Esophagus squamous epithelium (tissue), 5 donors: ENCODE results near the gene COQ6. TPM values are rescaled to one million over a fixed set of nuclear protein-coding genes. Genes with fewer than 3 reads are reported as not detected.

Experiments used
- DNase-seq: peaks from one replicate; lab custom pipeline; 2025; lab: John Stamatoyannopoulos, UW
- H3K27ac ChIP-seq, 4 donors: fragments of 200-600 bp; sonication (generic); one replicate each; pipeline ENCODE4 v1.5.1; 2016 to 2019; ENCODE audit warnings: mild to moderate bottlenecking in 1 of 4
- H3K27me3 ChIP-seq, 4 donors: fragments of 200-600 bp; sonication (generic); 1 replicate in 3 of 4; 2 replicates in 1 of 4; pipeline versions ENCODE4 v1.5.1 to v1.6.0; 2017 to 2021; ENCODE audit warnings: antibody characterized with exemption in 1 of 4
- H3K36me3 ChIP-seq, 3 donors: fragments of 200-600 bp; sonication (generic); one replicate each; pipeline ENCODE4 v1.5.1; 2016 to 2019
- H3K4me1 ChIP-seq, 3 donors: fragments of 200-600 bp; sonication (generic); one replicate each; pipeline ENCODE4 v1.5.1; 2017 to 2019
- H3K4me3 ChIP-seq, 4 donors: fragments of 200-600 bp; sonication (generic); 1 replicate in 3 of 4; 2 replicates in 1 of 4; pipeline ENCODE4 v1.5.1; 2016 to 2019; ENCODE audit warnings: mild to moderate bottlenecking in 2 of 4, moderate library complexity in 1 of 4
- H3K9me3 ChIP-seq, 3 donors: fragments of 200-600 bp; sonication (generic); one replicate each; pipeline ENCODE4 v1.5.1; 2016 to 2019
- POLR2A ChIP-seq, 4 donors: fragments of 450-650 bp; IDR thresholded peaks; one replicate each; pipeline ENCODE4 v1.6.1; 2017; ENCODE audit warnings: antibody characterized with exemption in 4 of 4, mild to moderate bottlenecking in 4 of 4, moderate library complexity in 3 of 4
- WGBS, 2 donors: methylation state at CpG; one replicate each; pipeline ENCODE4 v1.1.5; 2018; 5-methylcytosine and 5-hydroxymethylcytosine counted together
- intact Hi-C: fragments of 100-400 bp; cut with DNase I; formaldehyde crosslinking; loops from one replicate; pipeline ENCODE4 v1.15.0; 2022
- total RNA-seq, 4 donors: library from RNA; depleted of rRNA; stranded (reverse); fragments of >200 nt; gene quantifications; one replicate each; pipeline ENCODE4 v1.1.0, GENCODE V29; 2016
- TF ChIP-seq, protein P1 (sequence below), 6 experiments: fragments of 450-650 bp in 4 of 6; fragments of 200-600 bp in 2 of 6; sonication (generic) in 2 of 6; IDR thresholded peaks; one replicate each; pipeline ENCODE4 v1.5.1; 2016 to 2019; ENCODE audit warnings: antibody characterized with exemption in 6 of 6, mild to moderate bottlenecking in 4 of 6, moderate library complexity in 4 of 6
- donor health status: DM: yes; HTN: yes; CAD: no.

The COQ6 gene
- total RNA-seq, 4 donors from 2014 or later: 18.6 to 27.3 (median 23.6) TPM

DNA sequence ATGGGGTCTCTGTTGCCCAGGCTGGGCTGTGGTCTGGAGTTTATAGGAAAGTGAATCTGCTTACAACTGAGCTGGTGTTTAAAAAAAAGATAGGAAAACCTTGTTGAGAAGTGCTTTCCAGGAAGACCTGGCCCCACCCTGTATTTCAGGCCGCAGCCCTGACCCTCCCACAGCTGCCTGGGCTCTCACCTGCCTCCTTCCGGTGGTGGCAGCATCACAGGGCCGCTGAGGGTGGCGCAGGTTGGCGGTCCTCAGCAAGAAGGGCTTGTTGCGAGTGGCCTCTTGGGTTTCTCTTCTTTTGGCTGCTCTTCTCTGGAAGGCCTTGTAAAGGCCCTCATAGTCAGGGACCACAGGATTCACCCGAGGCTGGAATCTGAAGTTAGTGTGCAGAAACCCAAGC, 7.9 kb upstream of the COQ6 start:
- WGBS, 2 donors: 88 to 94% methylated on average over 6 to 7 of the region's 7 CpGs
- DNase-seq: no peak
- Histone ChIP-seq H3K27me3 (no peaks in the 10 kb centered on the region), H3K4me3 (no peak overlapping the region), H3K27ac (no peak overlapping the region), H3K36me3 (peaks cover 0 to 62% (median 0%) of the 10 kb centered on the region in 3 donors), H3K9me3 (no peaks in the 10 kb centered on the region), H3K4me1 (peaks cover 0 to 8% (median 0%) of the 10 kb centered on the region in 3 donors)
- intact Hi-C loops: no loop called here
- TF ChIP-seq POLR2A (IDR thresholded peaks at IDR 0.05): no peak
- TF ChIP-seq, protein P1, sequence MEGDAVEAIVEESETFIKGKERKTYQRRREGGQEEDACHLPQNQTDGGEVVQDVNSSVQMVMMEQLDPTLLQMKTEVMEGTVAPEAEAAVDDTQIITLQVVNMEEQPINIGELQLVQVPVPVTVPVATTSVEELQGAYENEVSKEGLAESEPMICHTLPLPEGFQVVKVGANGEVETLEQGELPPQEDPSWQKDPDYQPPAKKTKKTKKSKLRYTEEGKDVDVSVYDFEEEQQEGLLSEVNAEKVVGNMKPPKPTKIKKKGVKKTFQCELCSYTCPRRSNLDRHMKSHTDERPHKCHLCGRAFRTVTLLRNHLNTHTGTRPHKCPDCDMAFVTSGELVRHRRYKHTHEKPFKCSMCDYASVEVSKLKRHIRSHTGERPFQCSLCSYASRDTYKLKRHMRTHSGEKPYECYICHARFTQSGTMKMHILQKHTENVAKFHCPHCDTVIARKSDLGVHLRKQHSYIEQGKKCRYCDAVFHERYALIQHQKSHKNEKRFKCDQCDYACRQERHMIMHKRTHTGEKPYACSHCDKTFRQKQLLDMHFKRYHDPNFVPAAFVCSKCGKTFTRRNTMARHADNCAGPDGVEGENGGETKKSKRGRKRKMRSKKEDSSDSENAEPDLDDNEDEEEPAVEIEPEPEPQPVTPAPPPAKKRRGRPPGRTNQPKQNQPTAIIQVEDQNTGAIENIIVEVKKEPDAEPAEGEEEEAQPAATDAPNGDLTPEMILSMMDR (IDR thresholded peaks at IDR 0.05): no peak

DNA sequence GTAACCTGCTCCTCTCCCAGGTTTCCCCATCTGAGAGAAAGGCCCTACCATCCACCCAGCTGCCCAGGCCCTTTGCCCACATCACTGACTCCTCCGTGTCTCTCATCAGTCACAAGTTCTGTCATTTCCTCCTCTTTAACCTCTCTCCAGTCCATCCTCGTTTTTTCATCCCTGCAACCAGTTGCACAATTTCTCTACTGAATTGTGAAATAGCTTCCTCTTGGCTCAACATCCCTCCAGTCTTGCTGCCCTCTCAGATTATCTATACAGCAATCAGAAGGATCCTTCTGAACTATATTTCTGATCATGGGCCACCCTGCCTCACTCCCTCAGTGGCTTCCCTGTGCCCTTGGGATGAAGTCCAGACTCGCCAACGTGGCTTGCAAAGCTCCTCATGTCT, 7.0 kb upstream of the COQ6 start:
- 36 to 40% methylated on average over 4 of the region's 4 CpGs for WGBS, 2 donors
- Histone ChIP-seq H3K9me3 (no peaks in the 10 kb centered on the region), H3K27ac (no peak overlapping the region), H3K4me3 (no peak overlapping the region), H3K4me1 (peaks cover 0 to 12% (median 0%) of the 10 kb centered on the region in 3 donors), H3K36me3 (peaks cover 0 to 53% (median 0%) of the 10 kb centered on the region in 3 donors), H3K27me3 (no peaks in the 10 kb centered on the region)
- no peak for TF ChIP-seq POLR2A (IDR thresholded peaks at IDR 0.05)
- TF ChIP-seq, protein P1 (IDR thresholded peaks at IDR 0.05): no peak
- intact Hi-C loops: no loop called here
- no peak for DNase-seq

DNA sequence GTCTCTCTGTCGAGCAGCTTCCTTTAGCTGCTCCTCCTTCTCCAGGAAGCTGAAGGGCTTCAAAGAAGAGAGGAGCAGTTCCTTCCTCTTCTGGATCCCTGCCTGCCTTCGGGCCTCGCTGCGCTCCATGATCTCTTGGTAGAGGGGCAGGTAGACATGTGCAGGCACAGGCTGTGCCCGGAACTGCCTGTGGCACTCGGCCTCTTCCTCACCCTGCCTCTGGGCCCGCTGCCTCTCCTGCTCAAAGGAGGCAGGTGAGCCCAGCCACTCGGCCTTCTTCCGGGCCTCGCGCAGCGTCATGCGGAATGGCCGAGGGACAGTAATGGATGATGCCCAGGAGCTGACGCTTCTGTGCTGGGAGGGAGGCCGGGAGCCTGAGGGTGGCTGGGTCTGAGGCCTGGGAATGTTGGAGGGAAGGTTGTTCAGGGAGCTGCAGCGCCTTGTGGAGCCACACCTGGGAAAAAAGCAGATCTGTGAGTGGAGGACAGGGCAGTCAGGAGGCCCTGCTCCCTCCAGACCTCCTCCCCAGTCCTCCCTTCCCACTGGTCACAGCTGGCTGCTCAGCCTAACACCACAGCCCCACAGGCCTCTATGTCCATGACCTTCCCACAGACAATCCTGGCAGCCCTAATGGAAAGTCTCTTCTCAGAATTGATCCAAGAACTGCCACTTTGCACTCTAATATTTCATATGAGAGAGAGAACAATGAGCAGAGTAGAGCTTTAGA, 5.5 kb upstream of the COQ6 start:
- intact Hi-C loops: no loop called here
- Histone ChIP-seq H3K4me1 (peaks cover 0 to 27% (median 3%) of the 10 kb centered on the region in 3 donors), H3K27ac (no peak overlapping the region), H3K36me3 (peaks cover 0 to 53% (median 0%) of the 10 kb centered on the region in 3 donors), H3K4me3 (no peak overlapping the region), H3K9me3 (no peaks in the 10 kb centered on the region), H3K27me3 (no peaks in the 10 kb centered on the region)
- no peak for DNase-seq
- TF ChIP-seq, protein P1 (IDR thresholded peaks at IDR 0.05): no peak
- no peak for TF ChIP-seq POLR2A (IDR thresholded peaks at IDR 0.05)
- 70 to 83% methylated on average over 1 to 5 of the region's 17 CpGs for WGBS, 2 donors

DNA sequence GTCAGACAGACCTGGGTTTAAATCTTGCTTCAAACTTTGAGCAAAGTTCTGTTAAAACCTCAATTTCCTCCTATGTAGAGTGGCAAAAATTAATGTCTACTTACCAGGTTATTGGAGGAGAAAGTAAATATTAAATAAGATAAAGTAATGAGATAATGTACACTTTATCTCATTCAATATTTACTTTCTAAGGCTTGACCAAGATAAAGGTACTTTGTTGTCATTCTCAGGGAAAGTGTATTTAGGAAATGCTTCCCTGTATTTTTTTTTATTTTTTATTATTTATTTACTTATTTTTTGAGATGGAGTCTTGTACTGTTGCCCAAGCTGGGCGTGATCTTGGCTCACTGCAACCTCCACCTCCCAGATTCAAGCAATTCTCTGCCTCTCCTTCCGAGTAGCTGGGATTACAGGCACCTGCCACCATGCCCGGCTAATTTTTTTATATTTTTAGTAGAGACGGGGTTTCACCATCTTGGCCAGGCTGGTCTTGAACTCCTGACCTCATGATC, 4.9 kb upstream of the COQ6 start:
- H3K9me3 ChIP-seq: no peaks in the 10 kb centered on the region
- no peaks in the 10 kb centered on the region for H3K27me3 ChIP-seq
- WGBS, 2 donors: 77 to 81% methylated on average over 4 of the region's 4 CpGs
- H3K4me3 ChIP-seq: no peak overlapping the region
- H3K36me3 ChIP-seq: peaks cover 0 to 50% (median 0%) of the 10 kb centered on the region in 3 donors
- no peak overlapping the region for H3K27ac ChIP-seq
- DNase-seq: no peak
- no peak for TF ChIP-seq POLR2A (IDR thresholded peaks at IDR 0.05)
- TF ChIP-seq, protein P1 (IDR thresholded peaks at IDR 0.05): no peak
- H3K4me1 ChIP-seq: peaks cover 0 to 27% (median 3%) of the 10 kb centered on the region in 3 donors
- intact Hi-C loops: no loop called here

DNA sequence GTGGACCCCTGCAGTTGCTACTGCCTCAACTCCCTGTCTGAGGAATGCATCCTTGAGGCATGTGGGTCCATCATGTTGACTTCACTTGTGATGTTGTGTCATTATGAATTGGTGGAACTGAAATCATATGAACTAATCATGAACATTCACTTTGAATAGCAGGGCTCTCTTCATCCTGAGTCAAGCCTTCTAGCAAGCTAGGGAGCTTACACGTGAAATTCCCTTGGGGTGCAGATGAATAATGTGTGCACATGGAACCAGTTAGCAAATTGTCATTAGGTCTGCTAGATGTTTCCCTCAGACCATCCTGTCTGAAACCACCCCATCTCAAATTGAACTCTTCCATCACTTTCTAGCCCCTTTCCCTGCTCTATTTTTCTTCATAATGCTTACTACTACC, 3.6 kb downstream of the COQ6 start:
- Histone ChIP-seq H3K4me3 (no peak overlapping the region), H3K27ac (no peak overlapping the region), H3K36me3 (peaks cover 7 to 64% (median 21%) of the 10 kb centered on the region in 3 donors), H3K27me3 (no peaks in the 10 kb centered on the region), H3K9me3 (no peaks in the 10 kb centered on the region), H3K4me1 (peaks cover 3 to 22% (median 5%) of the 10 kb centered on the region in 3 donors)
- intact Hi-C loops: no loop called here
- no peak for DNase-seq
- WGBS, 2 donors: 63 to 89% methylated on average over 1 of the region's 1 CpG
- TF ChIP-seq POLR2A (IDR thresholded peaks at IDR 0.05): no peak
- TF ChIP-seq, protein P1 (IDR thresholded peaks at IDR 0.05): no peak
